Natural killer cell treated with Interleukin-12 subunit alpha and Interleukin-12 subunit beta and Interleukin-15 and Interleukin-18, amount 100 ng/mL, for 72 hours (primary cell): Measurements from ENCODE around the gene LCE1D. TPM values are rescaled to one million over a fixed set of nuclear protein-coding genes. Genes with fewer than 3 reads are reported as not detected.

Experiments used
- ATAC-seq, 2 donors: fragments of 150-1000 bp; cut with Tn5 transposase in 1 of 2; sonication (Bioruptor Pico), chemical (Tn5 transposase) in 1 of 2; 2 replicates each; pipeline ENCODE4 v1.10.0; 2021
- DNase-seq: peaks from one replicate; pipeline ENCODE4 v3.0.0; 2022; ENCODE audit warnings: low spot score
- H3K27ac Mint-ChIP-seq, 2 donors: 1 replicate in 1 of 2; 2 replicates in 1 of 2; pipeline ENCODE4 v1.8.0; 2022; ENCODE audit warnings: mixed read lengths in 2 of 2, mild to moderate bottlenecking in 1 of 2, moderate library complexity in 1 of 2
- H3K27me3 Mint-ChIP-seq, 2 donors: 1 replicate in 1 of 2; 2 replicates in 1 of 2; pipeline ENCODE4 v1.8.0; 2022; ENCODE audit warnings: mixed read lengths in 2 of 2
- H3K36me3 Mint-ChIP-seq: one replicate; pipeline ENCODE4 v1.8.0; 2022; ENCODE audit warnings: mixed read lengths
- H3K4me1 Mint-ChIP-seq, 2 donors: 1 replicate in 1 of 2; 2 replicates in 1 of 2; pipeline ENCODE4 v1.8.0; 2022; ENCODE audit warnings: low read depth in 2 of 2, mixed read lengths in 2 of 2, mild to moderate bottlenecking in 1 of 2
- H3K4me3 Mint-ChIP-seq: one replicate; pipeline ENCODE4 v1.8.0; 2022; ENCODE audit warnings: mixed read lengths
- H3K9me3 Mint-ChIP-seq: 2 replicates; pipeline ENCODE4 v1.8.0; 2022; ENCODE audit warnings: mixed read lengths
- total RNA-seq, 2 donors: library from RNA; stranded (reverse); gene quantifications; one replicate each; pipeline ENCODE4 v1.2.3, GENCODE V29; 2022

The LCE1D gene
- total RNA-seq, 2 donors from 2014 or later: not detected

DNA sequence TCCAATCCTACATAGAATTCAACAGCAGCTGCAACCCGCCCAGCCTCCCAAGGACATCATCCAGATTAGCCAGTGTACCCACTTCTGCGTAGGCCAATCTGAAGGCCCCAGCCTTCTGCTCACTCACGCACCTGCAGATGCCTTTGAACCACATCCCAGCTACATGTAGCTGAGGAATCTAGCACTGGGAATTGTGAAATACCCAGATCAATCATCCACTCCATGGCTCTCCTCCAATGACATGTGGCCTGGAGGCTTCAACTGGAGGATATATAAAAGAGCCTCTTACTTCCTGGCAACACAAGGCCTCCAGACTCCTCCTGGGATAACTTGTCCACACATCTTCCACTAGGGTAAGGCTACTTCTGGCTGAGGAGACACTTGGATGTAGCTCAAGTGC is 46.0 kb downstream of the LCE1D start, which contains the start of gene LCE6A:
Gene LCE6A, plus strand, starts transcription at position 301 of the 400 bp plus-strand sequence. CDS start 665 bp downstream, outside the sequence.
- H3K27me3 Mint-ChIP-seq: peaks cover 22 to 32% of the 10 kb centered on the region in 2 donors
- no peaks in the 10 kb centered on the region for H3K36me3 Mint-ChIP-seq
- no peak within 1 kb of the TSS for H3K4me3 Mint-ChIP-seq
- H3K9me3 Mint-ChIP-seq: no peaks in the 10 kb centered on the region
- no peak for DNase-seq
- peak within 1 kb of the TSS in 1 of 2 donors; percentile 43 for H3K27ac Mint-ChIP-seq
- ATAC-seq: no peak
- H3K4me1 Mint-ChIP-seq: no peaks in the 10 kb centered on the region

Other genes with a start within 250 kb of the LCE1D start
- not detected for gene LCE3E, start 229.9 kb upstream of the LCE1D start, total RNA-seq
- not detected for gene LCE3D, start 216.2 kb upstream of the LCE1D start, total RNA-seq
- gene LCE3C, start 196.5 kb upstream of the LCE1D start, total RNA-seq: not detected
- gene LCE3B, start 182.9 kb upstream of the LCE1D start, total RNA-seq: not detected
- gene LCE3A, start 173.6 kb upstream of the LCE1D start, total RNA-seq: not detected
- gene LCE2D, start 133.3 kb upstream of the LCE1D start, total RNA-seq: not detected
- gene LCE2C, start 121.4 kb upstream of the LCE1D start, total RNA-seq: not detected
- gene LCE2B, start 110.6 kb upstream of the LCE1D start, total RNA-seq: not detected
- not detected for gene LCE2A, start 98.4 kb upstream of the LCE1D start, total RNA-seq
- gene LCE4A, start 88.6 kb upstream of the LCE1D start, total RNA-seq: not detected
- gene KPRP, start 38.7 kb upstream of the LCE1D start, total RNA-seq: not detected
- gene LCE1F, start 21.6 kb upstream of the LCE1D start, total RNA-seq: not detected
- not detected for gene LCE1E, start 10.5 kb upstream of the LCE1D start, total RNA-seq
- not detected for gene LCE1C, start 9.9 kb downstream of the LCE1D start, total RNA-seq
- gene LCE1B, start 15.2 kb downstream of the LCE1D start, total RNA-seq: not detected
- not detected for gene LCE1A, start 30.8 kb downstream of the LCE1D start, total RNA-seq
- gene LCE6A, start 46.1 kb downstream of the LCE1D start, total RNA-seq: not detected
- gene LCE7A, start 63.3 kb downstream of the LCE1D start, total RNA-seq: not detected
- not detected for gene SMCP, start 81.6 kb downstream of the LCE1D start, total RNA-seq
- gene IVL, start 111.8 kb downstream of the LCE1D start, total RNA-seq: not detected
- gene SPRR5, start 150.5 kb downstream of the LCE1D start, total RNA-seq: not detected
- not detected for gene SPRR4, start 173.9 kb downstream of the LCE1D start, total RNA-seq
- not detected for gene SPRR1A, start 187.4 kb downstream of the LCE1D start, total RNA-seq
- gene SPRR3, start 205.0 kb downstream of the LCE1D start, total RNA-seq: not detected
- not detected for gene SPRR1B, start 234.5 kb downstream of the LCE1D start, total RNA-seq
- not detected for gene SPRR2D, start 244.4 kb downstream of the LCE1D start, total RNA-seq